Middle frontal gyrus (tissue), 1 donor: ENCODE results near the gene IDH3G.
"Not testable (repeated sequence)": the region's sequence is repeated elsewhere in the genome, so short reads cannot be mapped to it uniquely, and the experiment has no call there.

Experiments
- DNase-seq: peaks from one replicate; pipeline ENCODE4 v3.0.0-alpha.2; 2015; ENCODE audit warnings: low spot score; ENCODE audit errors: extremely low spot score

Gene IDH3G

DNA sequence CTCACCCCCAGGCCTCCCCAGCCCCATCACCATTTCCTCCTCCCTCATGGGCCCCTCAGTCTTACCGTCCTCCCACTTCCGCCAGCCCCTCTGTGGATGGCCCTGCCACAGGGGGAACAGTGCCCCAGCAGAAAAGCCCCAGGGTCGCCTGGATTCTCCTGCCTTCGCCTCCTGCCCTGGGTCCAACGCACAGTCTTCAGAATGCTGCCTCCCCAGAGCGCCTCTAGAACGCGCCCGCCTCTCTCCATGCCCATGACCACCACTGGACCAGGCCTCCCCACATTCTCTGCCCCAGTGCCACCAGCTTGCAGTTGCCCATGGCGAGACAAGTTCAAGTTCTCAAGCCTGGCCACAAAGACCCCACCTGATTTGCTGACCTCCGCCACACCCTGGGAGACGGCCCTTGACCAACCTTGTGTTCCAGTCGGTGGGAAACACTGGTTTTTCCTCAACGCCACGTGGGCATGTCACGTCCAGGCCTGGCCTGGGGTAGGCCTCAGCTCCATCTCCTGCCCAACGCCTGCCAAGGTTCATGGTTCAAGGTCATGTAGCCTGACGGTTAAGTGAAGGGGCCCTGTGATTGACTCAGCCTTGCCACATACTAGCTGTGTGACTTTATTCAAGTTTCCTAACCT, 30.8 kb downstream of the IDH3G start:
- DNase-seq = no peak

DNA sequence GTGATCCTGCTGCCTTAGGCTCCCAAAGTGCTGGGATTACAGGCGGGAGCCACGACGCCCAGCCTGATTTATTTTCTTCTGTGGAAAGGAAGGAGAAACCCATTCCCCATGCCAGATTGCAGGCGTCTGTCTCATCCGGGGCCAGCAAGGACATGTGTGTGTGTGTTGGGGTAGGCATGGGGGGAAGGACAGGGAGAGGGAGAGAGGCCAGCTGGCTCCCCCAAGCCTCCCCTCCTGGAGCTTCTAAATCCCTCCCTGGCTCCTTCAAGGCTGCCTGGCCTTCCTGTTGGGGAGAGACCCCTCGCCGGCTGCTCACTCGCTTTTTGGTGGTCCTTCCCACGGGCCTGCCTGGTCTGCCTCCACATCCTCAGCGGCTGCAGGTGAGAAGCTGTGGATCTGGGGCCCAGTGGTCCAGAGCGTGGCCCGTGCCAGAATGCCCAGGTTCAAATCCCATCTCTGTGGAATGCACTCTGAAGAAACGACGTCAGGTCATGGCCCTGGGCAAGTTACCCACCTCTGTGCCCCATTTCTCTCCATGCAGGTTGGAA, 31.5 kb downstream of the IDH3G start:
- no peak for DNase-seq

DNA sequence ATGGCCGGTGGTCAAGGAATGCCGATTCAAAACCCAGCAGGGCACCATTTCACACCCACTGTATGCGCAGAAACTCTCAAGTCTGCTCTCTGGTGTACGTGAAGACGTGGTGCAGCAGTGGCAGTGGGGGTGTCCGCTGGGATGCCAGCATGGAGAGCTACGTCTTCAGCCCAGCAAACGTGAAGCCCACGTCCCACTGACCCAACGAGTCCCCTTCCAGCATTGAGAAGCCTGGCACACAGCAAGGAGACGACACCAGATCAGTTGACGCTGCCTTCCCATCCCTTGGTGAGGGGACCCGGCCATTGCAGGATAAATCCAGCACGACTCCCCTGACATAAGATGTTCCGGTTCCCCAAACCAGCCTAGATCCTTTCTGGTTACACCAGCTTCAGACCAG, 32.3 kb downstream of the IDH3G start:
- DNase-seq = no peak

DNA sequence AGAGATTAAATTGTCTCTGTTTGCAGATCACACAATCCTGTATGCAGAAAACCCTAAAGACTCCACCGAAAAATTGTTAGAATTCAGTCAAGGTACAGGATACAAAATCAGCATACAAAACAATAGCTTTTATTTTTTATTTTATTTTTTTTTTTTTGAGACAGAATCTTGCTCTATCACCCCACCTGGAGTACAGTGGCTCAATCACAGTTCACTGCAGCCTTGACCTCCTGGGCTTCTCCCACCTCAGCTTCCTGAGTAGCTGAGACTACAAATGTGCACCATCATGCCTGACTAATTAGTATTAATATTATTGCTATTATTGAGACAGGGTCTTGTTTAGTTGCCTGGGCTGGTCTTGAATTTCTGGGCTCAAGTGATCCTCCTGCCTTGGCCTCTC, 39.0 kb downstream of the IDH3G start:
- no peak for DNase-seq

DNA sequence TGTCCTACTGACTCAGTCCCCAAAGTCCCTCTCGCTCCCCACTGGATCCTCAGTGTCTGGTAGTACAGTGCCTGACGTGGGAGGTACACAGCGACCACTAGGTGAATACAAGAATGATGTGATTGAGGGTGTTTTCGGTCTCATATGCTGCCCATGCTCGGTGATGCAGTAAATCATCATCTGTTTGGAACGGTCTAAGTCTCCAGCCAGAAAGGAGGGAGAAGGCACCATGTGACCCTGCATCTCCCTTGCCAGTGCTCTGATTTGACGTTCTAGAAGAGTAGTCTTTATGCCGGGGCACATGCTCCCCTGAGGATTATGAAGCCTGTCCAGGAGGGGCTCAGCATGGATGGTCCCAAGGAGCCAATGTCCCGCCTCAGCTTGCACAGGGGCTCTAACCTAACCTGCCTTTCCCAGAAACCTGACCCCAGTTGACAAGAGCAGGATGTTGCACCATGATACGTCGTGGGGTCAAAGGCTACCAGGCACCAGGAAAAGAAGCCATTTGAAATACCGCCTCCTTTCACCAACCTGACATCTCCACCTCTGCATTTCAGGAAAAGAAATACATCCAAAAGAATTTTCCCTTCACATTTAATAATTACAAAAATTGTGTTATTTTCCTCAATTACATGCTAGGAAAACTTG, 43.9 kb downstream of the IDH3G start:
- DNase-seq = no peak

DNA sequence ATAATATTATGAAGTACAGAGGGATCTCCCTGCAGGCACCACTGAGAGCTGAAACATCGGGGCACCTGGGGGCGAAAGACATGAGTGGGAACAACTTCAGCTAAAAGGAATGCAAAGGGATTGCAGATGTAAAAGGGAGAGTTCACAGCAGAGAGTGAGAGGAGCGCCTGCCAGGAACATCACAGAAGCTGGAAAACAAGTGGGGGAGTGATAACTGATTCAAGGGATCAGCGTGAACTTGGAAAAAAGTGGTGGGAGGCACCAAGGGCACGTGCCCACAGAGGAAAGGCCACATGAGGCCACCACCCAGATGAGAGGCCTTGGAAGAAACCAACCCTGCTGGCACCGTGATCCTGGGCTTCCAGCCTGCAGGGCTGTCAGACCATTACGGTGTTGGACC, 45.2 kb downstream of the IDH3G start:
- not testable (repeated sequence) for DNase-seq

DNA sequence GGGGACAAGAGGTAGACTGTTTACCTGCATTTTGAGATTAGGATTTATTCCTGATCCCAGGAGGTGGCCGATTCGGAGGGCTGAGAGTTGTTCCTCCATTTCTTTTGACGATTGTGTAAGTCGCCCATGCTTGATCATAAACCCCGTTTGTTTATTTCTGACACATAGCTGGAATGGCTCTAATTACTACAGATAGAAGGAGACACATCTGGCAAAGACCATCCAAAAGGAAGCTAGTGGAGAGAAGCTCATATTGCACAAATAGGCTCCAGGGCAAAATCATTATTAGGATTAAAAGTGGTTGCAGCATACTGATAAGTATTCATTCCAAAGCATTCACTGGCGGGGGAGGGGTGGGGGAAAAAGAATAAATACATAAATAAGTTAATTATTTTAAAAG, 47.2 kb downstream of the IDH3G start:
- DNase-seq = not testable (repeated sequence)

DNA sequence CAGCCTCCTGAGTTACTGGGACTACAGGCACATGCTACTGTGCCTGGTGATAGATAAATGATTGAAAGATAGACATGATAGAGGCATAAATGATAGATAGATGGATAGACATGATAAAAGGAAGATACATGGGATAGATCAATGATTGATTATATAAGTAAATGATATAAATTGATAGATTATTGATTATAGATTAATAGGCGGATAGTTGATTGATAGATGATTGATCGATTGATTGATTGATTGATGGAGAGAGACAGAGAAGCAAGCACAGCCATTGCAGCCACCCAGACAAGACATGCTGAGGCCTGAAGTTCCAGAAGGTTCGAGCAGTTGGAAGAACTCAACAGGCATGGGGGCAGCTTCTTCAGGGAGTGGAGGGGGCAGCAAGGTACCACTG, 47.8 kb downstream of the IDH3G start:
- no peak for DNase-seq

DNA sequence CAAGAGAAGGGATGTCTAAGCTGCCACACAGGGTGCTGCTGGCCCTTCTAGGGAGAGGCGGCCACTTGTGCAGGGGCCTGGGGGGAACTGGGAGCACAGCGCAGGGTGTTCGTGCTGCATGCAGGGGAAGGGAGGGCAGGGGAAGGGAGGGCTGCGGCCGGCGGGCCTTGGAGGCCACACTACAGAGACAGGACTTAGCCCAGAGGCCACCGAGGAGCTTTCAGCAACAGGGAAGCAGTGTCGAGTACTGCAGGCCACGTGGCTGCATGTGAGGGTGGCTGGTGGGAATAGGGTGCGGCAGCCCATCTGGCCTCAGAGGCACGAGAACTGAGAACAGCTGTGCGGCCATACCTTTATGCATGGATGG, 49.1 kb downstream of the IDH3G start:
- DNase-seq = not testable (repeated sequence)

DNA sequence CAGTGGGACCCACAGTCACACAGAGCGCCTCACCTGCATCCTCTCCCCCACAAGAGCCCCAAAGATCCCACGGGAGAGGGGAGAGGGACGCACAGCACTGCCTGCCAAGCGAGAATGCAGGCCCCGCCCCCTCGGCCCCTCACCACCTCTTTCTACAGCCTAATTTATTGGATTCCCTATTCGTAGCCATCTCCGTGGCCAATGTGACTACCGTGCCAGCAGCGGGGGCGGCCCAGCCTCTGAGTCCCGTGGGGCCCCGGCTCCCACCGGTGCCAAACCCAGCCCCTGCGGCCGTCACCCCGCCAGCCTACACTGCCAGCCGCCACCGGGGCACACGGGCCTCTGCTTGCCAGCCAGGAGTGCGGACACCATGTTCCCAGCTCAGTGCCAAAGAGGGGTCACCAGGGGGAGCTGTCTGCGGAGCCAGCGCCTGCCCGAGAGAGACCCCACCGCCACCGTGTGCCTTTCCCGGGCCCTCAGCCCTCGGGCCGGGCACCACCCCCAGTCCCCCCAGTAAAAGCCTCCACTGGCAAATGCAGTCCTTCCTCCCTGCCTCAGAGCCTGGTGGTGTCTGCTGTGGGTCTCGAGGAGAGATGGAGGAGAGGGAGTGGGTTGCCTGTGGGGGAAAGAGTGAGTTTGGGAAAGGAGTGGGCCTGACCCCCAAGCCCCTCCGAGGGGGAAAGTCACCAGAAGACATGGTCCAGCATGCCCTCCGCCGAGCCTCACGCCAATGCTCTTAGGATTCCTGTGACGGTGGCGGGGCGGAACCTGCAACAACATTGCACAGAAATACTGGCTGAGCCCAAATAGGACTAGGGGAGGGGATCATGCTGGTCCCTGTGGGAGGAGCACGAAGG, 49.7 kb downstream of the IDH3G start:
- DNase-seq = no peak

DNA sequence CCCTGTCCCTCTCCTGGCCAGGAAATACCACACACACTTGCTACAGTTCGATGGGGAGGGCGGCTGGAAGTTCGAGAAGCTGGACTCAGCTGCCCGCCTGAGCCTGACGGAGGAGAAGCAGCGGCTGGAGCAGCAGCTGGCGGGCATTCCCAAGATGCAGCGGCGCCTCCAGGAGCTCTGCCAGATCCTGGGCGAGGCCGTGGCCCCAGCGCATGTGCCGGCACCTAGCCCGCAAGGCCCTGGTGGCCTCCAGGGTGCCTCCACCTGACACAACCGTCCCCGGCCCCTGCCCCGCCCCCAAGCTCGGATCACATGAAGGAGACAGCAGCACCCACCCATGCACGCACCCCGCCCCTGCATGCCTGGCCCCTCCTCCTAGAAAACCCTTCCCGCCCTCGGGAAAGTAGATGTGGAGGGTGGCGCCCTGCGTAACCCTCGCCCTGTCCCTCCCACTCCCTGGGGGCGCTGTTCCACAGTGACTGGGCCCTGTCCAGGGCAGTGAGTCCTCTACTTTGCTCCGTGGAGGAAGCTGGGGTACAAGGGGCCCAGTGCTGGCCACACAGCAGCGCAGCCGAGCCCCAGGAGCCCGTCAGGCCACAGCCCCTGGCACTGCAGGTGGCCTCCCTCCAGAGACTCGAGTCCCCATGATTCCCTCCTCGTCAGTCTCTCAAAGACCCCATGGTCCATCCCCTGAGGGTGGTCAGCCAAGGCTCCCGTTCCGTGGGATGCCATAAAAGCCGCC, 50.5 kb downstream of the IDH3G start:
- not testable (repeated sequence) for DNase-seq

DNA sequence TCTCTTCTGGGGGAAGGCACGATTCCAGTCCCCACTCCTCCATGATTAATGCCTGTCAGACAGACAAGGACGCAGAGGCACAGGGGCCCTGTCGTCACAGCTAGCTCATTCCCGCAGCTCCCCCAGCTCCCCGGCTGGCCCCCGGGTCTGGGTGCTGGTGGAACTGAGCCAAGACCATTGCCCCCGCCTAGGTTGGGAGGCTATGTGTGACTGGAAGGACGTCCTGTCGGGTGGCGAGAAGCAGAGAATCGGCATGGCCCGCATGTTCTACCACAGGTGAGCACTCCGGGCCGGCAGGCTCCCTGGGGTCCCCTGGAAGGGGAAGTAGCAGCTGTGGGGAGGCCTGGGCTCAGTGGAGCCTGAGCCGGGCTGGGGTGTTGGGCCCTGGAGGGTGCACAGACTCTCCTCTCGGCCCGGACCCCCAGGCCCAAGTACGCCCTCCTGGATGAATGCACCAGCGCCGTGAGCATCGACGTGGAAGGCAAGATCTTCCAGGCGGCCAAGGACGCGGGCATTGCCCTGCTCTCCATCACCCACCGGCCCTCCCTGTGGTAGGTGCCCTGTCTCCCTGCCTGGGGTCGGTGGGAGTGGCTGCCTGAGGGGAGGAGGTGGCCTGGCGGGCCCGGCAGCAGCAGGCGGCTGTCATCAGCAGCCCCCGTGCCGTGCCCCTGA, 51.2 kb downstream of the IDH3G start:
- DNase-seq = not testable (repeated sequence)

DNA sequence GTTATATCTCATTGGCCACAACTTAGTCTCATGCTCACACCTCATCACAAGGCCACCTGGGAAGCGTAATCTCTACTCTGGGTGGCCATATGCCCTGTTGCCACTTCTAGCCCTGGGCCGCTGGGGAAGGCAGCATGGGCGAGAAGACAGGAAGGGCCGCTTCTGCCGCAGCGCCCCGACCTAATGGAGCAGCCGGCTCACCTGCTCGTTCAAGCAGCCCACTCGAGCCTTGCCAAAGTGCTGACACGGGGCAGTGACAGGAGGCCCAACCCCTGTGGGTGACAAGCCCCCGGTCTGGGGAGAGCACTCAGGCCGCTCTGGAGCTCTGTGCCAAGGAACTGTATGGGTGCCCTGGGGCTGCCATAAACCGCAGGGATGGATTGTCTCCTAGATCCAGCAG, 52.1 kb downstream of the IDH3G start:
- DNase-seq = not testable (repeated sequence)

DNA sequence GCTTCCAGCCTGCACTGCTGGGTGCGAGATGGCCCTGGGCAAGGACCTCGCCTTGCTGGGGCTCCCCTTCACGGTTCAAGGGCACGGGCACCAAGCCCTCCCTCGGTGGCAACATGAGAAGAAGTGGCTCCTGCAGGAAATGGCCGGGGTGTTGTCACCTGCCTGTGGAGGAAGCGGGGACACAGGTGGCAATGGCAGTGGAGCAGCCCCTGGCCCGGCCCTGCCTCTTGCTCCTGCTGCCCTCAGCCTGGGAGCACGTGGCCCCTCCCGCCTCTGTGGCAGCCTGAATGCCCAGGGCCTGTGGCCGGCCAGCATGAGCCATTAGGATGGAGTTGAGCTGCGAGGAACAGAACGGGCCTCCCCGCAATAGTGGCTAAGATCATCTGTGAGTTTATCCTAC, 52.7 kb downstream of the IDH3G start:
- DNase-seq = no peak

DNA sequence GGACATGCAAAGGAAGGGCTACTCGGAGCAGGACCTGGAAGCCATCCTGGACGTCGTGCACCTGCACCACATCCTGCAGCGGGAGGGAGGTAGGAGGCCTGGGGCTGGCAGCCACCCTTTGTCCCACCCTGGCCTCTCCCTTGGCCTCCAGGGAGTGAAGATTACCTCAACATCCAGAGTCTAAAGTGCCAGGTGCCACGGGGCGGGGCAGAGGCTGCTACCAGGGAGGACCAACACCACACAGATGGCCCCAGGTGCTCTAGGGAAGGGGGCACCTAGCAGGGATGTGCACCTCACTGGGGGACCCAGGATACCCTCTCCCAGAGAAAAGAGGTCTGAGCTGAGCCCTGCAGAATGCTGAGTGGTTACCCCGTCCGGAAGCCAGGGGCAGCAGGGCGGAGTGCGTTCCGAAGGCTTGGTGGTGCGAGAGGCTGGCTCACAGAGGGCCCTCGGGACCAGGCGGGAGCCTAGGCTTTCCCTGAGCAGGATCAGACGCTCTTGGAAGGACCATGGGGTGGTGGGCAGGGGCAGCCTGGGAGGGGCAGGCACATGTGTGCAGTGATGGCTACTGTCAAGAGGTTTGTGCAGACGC, 53.4 kb downstream of the IDH3G start:
- DNase-seq = no peak

DNA sequence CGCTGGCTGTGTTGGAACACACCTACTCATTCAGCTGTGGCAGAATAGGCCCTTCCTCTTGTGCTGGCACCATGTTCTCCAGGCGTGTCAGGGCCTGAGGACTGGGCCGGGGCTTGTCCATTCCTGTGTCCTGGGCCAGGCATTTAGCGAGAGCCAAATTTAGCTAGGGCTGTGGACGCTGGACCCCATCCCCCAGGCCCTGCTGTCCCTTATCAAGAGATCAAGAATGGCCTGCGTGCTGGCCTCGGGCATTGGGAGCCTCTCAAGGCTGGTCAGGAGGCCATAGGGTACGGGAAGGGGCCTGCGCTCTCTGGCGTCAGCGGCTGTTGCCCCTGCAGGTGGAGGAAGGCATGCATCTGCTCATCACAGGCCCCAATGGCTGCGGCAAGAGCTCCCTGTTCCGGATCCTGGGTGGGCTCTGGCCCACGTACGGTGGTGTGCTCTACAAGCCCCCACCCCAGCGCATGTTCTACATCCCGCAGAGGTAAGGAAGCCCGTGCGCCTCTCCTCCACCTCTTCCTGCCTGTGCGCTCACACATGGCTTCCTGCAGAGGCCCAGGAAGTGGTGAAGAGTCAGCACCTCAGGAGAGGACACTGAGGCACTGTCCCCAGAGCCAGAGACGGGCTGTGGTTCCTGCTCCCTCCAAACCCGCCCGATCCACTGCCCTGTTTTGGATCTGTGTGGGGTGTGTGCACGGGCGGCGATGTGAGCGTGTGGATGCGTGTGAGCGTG, 54.3 kb downstream of the IDH3G start:
- no peak for DNase-seq

DNA sequence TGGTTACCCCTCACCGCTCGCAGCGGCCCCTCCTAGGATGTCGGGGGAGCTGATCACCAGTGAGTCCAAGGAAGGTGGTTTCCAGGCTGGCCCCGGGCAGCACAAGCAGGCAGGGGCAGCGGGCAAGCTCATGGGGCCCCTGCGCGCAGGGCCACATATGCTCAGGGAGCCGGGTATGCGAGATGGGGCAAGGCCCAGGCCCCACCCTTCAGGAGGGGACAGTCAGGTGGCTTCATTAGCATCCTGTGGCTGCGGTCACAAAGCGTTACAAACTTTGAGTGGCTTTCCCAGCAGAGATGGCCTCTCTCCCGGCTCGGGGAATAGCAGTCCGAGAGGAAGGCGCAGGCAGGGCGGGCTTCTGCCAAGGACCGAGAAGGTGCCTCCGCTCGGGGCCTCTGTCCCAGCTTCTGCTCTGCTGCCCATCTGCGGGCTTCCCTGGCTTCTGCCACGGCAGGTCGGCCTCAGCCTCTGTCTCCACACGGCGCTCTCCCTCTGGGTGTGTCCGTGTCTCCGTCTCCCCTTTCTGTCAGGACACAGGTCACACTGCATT, 56.0 kb downstream of the IDH3G start:
- DNase-seq = no peak

DNA sequence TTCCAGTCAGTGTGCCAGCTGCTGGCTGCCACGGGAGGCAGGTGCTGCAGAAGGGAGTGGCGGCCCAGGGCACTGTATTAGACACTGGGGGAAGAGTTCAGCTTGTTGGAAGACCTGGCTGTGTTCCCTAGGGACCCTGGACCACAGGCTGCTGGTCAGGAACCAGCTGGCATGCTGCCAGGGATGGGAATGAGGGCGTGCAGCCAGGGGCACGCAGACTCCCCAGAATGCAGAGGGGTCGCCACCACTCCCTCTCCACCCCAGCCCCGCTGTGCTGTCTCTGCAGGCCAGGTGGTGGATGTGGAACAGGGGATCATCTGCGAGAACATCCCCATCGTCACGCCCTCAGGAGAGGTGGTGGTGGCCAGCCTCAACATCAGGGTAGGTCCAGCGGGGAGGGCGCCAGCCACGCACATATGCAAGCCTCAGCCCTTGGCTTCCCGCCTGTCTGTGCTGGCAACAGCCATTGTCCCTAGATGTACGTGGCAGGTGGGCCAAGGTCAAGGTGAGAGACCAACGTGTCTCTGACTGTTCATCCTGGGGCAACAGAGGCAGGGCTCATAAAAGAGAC, 57.2 kb downstream of the IDH3G start:
- DNase-seq = no peak
